ENCODE results near the gene LITAFD.

The LITAFD gene

GRCh38 chr16:8921347-8921984, 39.3 kb downstream of the LITAFD start:
- DNase-seq, result no peak

- no peak for DNase-seq
Observed at GRCh38 chr16:8923199-8923598, 41.0 kb downstream of the LITAFD start.

DNA sequence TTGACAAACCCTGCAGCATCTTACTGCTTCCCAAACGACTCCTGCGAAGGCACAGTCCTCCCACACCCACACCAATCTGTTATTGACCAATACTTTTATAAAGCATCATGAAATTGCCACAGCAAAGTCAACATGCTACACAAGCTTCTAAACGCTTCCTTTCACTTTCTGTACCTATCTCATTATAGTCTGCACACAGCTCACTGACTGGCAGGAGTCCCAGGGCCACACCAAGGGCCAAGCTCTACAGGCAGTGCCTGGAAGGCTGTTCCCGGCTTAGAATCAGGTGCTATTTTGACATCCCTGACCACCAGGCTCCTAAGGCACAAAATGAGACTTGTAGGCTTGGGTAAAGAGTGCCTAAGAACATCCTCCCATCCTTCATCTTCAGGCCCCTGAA, 42.1 kb downstream of the LITAFD start:
- DNase-seq, result no peak

DNA sequence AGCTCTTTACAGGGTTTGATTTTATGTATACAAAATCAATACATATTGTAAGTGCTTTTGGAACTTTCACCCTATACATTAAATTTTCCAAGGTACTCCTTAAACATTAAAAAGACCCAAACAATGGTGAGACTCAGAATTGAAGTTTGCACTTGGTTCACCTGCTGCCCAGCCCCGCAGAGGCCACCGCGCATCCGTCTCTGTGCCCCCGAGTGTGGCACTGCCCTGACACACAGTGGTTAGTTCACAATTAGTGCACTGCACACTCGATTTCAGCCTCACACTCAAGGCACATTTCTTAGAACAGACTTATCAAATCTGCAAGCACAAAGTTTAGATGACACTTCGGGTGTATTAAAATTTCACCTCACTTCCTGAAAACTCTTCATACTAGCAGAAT, 43.3 kb downstream of the LITAFD start:
- no peak for DNase-seq

- DNase-seq, result no peak
Observed at GRCh38 chr16:8926827-8927226, 44.7 kb downstream of the LITAFD start.

GRCh38 chr16:8928467-8928957, 46.4 kb downstream of the LITAFD start:
- no peak for DNase-seq

- no peak for DNase-seq
Observed at GRCh38 chr16:8929086-8929748, 47.1 kb downstream of the LITAFD start.

DNA sequence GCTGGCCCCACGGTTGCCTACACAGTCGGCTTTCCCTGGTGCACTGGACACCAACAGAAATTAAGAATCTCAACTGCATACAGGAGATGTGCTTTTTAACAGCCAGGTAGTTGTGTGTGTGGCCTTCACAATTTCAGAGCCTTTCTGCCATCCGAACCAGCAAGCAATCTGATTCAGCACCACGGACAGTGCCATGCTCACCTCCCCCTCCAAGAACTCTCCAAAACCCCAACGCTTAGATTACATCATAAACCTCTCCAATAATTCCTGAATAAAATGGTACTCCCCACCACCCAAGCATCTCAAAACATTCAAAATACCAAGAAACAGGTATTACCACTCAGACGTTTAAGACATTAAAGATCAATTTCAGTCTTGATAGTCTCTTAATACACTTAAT, 49.7 kb downstream of the LITAFD start:
- DNase-seq, result no peak

DNA sequence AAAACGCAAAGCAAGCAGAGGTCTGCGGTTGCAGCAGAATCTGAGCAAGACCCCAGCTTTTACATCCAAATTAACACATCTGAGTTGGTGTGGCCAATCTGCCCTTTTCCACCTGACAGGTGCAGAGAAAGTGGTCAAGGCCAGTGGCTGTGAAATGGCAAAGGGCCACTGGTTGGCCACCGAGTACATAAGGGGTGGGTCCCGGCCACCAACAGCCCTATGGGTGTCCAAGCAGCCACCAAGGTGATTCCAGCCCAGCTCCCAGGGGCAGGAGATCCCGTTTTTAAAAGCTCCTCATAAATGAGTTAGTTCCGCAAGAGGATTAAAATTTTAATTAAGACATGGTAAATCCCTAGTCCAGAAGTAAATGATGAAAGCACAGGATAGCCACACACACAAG, 52.5 kb downstream of the LITAFD start:
- no peak for DNase-seq
